Measurements from ENCODE around the gene MAPKBP1.

Gene MAPKBP1

DNA sequence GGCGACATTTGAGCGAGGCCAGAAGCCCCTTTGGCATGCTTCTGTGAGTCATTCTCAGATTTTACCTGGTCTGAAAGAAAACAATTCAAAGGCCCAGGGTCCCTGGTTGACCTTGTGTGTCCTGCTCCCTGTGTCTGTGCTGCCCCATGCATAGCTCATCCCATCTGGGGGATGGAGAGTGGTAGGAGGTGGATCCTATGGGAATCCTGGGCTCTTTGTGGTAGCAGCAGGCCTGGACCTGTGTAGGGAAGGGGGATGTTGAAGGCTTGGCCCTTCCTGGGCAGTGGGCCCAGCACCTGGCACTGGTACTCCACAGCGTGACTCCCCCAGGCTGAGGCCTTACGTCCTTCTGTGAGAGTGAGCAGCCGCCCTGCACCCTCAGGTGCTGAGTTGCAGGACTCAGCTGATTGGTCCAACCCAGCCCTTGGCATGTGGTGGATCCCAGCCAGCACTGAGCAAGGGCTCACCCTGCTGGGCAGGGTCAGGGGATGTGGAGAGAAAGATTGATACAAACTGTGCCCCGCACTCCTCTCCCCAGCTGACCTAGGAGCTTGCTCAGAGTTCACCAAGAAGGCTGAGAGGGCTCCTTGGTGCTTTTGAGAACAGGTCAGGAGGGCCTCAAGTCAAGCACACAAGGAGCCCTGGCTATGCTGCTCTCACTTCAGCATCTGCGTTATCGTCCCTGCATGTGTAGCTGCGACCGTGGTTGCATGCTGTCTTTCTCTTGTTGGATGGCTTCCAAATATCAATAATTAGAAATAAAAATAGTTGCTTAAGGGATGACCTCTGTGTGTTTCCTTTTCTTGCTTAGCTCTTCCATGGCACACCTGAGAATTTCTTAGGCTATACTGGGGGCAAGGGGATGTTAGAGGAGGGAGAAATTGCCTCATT is 32.3 kb downstream of the MAPKBP1 start:
- DNase-seq (ENCODE audit: extremely low read depth in 1 of 2, low read depth in 1 of 2) = no peak

DNA sequence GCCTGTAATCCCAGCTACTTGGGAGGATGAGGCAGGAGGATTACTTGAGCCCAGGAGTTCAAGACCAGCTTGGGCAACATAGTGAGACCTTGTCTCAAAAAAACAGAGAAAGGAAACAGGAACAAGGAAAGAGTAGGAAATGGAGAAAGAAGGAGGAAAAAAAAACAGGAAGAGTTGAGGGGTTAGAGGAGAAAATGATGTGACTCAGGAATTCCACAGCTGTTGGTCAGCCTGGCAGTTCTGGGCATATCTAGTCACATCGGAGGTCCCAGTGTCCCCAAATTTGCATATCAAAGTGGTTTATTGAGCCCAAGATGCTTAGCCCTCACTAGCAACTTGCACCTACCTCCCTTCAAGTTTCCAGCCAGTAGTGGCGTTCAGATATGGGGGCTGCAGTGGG is 34.8 kb downstream of the MAPKBP1 start:
- no peak for DNase-seq (ENCODE audit: extremely low read depth in 1 of 2, low read depth in 1 of 2)

DNA sequence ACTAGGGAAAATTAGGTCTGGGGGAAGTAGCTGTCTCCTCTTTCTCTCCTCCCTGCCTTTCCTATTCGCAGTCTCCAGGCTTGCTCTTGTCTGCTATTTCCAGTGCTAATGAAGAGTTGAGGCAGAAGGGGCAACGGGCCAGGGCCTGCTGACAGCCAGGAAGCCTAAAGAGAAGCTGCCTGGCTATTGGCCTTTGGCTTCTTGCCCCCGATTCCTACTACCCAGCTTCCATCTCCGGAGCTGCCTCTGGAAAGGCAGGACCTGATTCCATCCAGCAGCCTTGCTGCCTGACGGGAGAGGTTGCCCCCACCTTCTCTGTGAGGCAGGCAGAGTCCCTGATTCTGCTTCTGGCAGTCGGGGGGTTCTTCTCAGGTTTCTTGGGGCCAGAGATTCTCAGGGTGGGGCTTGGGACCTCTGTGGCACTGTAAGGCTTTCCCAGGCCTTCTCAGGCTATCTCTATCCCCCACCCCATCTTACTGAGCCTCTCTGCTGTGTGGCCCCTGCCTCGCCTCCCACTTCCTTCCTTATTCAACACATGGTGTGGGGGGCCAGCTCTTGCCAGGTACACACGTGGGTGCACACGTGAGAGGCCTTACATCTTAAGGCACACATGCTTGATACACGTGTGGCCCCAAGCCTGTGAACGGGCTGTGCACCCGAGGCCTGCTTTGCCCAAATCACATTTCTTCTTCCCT is 35.4 kb downstream of the MAPKBP1 start:
- DNase-seq (ENCODE audit: extremely low read depth in 1 of 2, low read depth in 1 of 2) = no peak

DNA sequence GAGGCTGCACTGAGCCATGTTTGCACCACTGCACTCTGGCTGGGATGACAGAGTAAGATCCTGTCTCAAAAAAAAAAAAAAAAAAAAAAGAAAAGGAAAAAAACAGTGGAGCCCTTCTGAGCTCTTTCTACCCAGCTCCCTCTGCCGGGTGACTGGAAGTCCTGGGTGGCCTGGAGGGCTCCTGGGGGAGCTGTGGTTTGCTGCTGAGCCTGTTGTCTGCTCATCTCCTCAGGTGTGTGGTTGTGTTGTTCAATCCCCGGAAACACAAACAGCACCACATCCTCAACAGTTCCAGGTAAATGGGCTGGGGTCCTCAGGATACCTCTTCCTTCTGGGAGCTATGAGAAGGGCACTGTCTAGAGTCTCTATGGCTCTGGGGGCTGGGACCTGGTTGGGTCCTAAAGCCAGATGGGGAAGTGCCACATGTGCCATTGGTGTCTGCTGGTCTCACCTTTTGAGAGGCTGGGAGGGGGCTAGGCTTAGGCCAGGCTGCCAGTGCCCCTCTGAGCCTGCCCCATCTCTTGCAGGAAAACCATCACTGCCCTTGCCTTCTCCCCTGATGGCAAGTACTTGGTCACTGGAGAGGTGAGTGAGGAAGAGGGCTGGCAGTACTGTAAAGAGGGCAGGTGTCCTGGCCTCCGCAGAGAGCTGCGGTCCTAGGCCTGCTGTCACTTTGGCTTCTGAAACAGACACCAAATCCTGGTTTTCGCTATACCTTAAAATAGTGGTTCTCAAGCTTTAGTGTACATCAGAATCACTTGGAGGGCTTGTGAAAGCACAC is 36.6 kb downstream of the MAPKBP1 start:
- DNase-seq (ENCODE audit: extremely low read depth in 1 of 2, low read depth in 1 of 2) = no peak

DNA sequence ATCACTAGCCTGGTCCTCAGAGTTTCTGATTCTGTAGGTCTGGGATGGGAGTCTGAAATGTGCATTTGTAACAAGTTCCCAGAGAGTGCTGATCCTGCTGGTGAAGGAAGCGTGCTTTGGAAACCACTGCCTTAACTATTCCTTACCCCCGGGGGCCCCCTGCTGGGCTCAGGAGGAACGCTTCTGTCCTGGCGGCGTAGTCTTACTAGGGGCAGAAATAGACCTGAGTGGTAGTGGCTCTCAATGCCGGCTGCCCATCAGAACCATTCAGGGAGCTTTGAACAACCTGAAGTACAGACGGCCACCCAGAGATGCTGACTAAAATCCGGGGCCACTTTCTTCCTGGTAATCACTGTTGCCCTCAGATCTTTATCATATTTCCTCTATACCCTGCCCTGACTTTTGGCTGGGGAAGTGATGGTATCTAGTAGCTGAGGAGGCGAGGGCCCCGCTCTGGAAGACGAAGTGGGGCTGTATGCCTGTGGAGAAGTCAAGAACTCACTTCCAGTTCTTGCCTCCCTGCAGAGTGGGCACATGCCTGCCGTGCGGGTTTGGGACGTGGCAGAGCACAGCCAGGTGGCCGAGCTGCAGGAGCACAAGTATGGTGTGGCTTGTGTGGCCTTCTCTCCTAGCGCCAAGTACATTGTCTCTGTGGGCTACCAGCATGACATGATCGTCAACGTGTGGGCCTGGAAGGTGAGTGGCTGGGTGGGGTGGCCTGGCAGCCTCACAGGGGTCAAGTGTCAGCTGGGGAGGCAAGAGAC is 37.3 kb downstream of the MAPKBP1 start:
- peak; percentile 38 to 60 for DNase-seq (ENCODE audit: extremely low read depth in 1 of 2, low read depth in 1 of 2)

DNA sequence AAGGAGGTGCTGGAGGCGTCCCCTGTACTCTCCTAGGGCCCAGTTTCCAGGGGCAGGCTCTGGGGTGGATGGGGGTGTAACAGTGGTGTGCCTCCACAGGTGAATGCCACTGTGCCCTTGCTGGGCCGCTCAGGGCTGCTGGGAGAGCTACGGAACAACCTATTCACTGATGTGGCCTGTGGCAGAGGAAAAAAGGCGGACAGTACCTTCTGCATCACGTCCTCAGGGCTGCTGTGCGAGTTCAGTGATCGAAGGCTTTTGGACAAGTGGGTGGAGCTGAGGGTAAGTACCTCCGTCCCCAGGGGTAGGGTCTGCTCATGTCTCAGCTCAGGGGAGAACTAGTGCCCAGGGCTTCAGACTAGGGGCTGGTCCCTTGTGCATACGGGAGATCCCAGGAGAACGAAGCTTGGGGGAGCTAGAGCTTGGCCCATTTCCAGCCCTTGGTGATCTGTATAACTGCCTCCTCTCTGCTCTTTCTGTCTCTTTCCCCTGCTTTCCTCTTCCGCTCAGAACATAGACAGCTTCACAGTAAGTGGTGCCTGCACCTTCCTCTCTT is 38.6 kb downstream of the MAPKBP1 start:
- no peak for DNase-seq (ENCODE audit: extremely low read depth in 1 of 2, low read depth in 1 of 2)

DNA sequence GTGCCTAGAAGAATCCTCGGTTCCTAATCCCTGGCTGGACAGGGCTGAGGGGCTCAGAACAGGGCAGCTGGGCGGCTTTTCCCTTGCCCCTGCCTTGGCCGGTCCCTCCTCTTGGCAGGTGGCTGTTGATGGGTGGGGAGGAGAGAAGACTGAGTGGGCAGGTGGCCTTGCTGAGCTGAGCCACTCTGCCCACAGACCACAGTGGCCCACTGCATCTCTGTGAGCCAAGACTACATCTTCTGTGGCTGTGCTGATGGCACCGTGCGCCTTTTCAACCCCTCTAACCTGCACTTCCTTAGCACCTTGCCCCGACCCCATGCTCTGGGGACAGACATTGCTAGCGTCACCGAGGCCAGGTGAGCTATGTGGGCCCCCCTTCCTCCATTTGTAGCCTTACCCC is 39.1 kb downstream of the MAPKBP1 start:
- DNase-seq (ENCODE audit: extremely low read depth in 1 of 2, low read depth in 1 of 2) = no peak

DNA sequence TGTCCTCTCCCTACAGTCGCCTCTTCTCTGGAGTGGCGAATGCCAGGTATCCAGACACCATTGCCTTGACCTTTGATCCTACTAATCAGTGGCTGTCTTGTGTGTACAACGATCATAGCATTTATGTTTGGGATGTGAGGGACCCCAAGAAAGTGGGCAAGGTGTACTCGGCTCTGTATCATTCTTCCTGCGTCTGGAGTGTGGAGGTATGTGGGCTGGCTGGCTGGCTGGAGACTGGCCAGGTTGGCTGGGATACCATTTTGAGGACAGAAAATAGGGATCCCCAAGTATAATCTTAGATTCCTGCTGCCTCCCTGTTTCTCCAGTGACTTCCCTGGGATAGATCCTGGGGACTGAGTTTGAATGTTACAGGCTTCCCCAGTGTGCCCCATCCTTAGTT is 40.2 kb downstream of the MAPKBP1 start:
- DNase-seq (ENCODE audit: extremely low read depth in 1 of 2, low read depth in 1 of 2) = no peak

DNA sequence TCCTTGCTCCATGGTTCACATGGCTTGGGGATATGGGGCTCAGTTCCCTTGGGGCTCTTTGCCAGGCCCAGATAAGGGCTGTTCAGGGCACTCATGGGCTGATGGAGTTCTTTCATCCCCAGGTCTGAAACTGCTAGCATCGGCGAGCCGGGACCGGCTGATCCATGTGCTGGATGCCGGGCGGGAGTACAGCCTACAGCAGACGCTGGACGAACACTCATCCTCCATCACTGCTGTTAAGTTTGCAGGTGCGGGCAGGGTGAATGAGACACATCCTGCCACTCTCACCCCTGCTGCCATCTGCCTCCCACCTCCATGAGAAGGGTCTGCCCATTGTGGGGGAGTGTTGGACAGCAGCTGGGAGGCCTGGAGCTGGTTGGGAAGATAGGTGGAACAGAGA is 42.5 kb downstream of the MAPKBP1 start:
- DNase-seq (ENCODE audit: extremely low read depth in 1 of 2, low read depth in 1 of 2) = no peak

DNA sequence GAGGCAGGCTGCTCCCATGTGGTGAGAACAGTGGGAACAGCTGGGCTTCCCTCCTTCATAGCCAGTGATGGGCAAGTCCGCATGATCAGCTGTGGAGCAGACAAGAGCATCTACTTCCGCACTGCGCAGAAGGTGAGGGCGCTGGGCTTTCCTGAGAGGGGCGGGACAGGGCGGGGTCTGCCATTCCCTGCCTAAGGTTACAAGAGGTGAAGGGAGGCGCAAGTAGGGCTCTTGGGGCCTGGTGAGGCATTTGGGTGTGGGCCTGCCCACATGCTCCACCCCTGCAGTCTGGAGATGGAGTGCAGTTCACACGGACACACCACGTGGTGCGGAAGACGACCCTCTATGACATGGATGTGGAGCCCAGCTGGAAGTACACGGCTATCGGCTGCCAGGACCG is 43.0 kb downstream of the MAPKBP1 start:
- no peak for DNase-seq (ENCODE audit: extremely low read depth in 1 of 2, low read depth in 1 of 2)

DNA sequence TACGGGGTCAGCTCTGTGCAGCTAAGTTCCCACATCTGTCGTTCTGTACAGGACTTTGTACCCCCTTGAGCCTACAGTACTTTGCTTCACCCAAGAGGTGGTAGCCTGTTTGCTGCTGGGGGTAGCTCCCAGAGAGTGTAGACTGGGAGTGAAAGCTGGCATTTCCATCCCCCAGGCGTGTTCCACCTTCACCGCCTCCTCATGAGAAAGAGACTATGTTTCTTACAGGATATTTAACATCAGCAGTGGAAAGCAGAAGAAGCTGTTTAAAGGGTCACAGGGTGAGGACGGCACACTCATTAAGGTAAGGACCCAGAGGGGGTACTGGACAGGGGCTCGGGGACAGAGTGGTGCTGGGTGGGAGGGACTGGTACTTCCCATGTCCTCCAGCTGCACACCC is 43.5 kb downstream of the MAPKBP1 start:
- no peak for DNase-seq (ENCODE audit: extremely low read depth in 1 of 2, low read depth in 1 of 2)

DNA sequence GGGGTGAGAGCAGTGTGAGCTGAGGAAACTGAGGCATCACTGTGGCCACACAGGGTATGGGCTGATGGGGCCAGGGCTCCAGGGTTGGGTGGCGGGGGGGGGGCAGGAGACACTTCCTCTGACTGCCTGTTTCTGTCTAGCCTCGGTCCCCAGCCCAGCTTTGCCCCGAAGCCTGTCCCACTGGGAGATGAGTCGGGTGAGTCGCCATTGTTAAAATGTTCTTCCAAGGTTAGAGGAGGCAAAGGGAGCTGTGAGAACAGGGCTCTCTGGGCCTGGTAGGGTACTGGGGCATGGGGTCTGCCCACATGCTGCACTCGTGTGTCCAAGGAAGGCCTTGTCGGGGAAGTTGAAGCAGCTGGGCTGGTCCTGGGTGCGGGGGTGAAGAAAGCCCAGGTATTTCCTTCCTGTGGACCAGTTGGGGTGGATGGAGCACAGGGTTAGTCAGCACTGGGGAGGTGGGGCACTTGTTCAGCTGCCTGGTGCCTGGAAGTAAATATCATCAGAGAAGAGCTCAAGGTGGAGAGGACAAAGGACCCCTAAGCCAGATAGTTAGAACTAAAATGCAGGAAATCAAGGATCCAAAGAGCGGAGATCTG is 45.3 kb downstream of the MAPKBP1 start:
- no peak for DNase-seq (ENCODE audit: extremely low read depth in 1 of 2, low read depth in 1 of 2)

DNA sequence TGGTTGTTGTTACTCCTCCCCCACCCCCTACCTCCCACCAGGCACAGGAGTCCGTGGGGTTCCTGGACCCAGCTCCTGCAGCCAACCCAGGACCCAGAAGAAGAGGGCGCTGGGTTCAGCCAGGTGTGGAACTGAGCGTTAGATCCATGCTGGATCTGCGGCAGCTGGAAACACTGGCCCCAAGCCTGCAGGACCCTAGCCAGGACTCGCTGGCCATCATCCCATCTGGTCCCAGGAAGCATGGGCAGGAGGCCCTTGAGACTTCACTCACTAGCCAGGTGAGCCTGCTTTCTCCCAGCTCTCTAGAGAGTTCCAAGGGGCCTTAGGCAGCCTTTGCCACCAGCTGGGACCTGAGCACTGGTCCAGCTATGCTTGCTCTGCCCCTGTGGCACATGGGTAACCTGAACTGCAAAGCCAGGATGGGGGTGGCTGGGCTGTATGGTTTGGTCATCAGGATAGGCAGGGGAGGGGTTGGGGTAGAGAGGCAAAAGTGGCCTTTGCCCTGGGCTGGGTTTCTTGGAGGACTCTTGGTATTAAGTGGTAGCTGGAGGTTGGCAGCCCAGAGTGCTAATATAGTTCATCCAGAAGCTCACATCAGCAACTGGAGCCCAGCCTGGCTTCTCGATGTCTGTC is 46.6 kb downstream of the MAPKBP1 start:
- DNase-seq (ENCODE audit: extremely low read depth in 1 of 2, low read depth in 1 of 2) = no peak

DNA sequence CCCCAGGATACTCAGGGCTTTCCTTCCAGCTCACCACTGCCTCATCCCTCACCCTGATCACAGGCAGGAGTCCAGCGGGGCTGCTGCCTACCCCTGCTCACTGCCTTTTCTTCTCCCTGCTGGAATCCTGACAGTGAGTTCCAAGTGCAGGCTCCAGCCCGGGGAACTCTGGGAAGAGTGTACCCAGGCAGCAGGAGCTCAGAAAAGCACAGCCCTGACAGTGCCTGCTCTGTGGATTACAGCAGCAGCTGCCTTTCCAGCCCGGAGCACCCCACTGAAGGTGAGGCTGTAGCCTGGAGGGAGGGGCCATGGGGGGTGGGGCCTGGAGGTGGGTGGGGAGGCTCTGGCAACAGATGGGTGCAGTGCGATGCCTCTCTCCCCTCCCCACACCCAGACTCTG is 47.5 kb downstream of the MAPKBP1 start:
- no peak for DNase-seq (ENCODE audit: extremely low read depth in 1 of 2, low read depth in 1 of 2)

DNA sequence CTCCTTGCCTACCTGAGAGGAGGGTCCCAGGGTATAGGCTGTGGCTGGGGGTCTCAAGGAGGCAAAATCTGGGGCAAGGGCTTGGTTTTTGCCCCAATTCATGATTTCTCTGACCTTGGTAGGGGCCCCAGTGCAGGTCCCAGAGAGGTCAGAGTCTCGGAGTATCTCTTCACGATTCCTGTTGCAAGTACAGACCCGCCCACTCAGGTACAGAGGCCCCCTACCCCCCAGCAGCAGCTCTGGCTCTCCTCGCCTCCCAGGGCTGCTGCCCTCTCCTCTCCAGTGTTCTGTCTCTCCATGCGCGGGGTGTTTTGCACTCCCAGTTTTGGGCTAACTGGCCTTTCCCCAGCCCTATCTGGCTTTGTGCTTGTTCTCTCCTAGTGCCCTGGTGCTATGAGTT is 48.2 kb downstream of the MAPKBP1 start:
- no peak for DNase-seq (ENCODE audit: extremely low read depth in 1 of 2, low read depth in 1 of 2)

DNA sequence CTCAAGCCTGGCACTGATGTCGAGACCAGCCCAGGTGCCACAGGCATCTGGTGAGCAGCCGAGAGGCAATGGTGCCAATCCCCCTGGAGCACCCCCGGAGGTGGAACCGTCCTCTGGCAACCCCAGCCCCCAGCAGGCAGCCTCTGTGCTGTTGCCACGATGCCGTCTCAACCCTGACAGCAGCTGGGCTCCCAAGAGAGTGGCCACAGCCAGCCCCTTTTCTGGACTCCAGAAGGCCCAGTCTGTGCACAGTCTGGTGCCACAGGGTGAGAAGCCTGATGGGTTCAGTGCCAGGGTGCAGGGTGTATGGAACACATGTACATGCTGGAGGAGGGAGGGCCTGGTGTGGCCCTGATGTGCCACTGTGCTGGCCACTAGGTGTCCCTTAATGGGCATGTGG is 48.7 kb downstream of the MAPKBP1 start:
- no peak for DNase-seq (ENCODE audit: extremely low read depth in 1 of 2, low read depth in 1 of 2)

DNA sequence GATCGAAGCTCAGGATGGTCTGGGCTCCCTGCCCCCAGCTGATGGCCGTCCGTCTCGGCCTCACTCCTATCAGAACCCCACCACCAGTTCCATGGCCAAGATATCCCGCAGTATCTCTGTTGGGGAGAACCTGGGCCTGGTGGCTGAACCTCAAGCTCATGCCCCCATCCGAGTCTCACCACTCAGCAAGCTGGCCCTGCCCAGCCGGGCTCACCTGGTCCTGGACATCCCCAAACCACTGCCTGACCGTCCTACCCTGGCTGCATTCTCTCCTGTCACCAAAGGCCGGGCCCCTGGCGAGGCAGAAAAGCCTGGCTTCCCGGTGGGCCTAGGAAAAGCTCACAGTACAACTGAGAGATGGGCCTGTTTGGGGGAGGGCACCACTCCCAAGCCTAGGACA is 49.2 kb downstream of the MAPKBP1 start:
- no peak for DNase-seq (ENCODE audit: extremely low read depth in 1 of 2, low read depth in 1 of 2)

DNA sequence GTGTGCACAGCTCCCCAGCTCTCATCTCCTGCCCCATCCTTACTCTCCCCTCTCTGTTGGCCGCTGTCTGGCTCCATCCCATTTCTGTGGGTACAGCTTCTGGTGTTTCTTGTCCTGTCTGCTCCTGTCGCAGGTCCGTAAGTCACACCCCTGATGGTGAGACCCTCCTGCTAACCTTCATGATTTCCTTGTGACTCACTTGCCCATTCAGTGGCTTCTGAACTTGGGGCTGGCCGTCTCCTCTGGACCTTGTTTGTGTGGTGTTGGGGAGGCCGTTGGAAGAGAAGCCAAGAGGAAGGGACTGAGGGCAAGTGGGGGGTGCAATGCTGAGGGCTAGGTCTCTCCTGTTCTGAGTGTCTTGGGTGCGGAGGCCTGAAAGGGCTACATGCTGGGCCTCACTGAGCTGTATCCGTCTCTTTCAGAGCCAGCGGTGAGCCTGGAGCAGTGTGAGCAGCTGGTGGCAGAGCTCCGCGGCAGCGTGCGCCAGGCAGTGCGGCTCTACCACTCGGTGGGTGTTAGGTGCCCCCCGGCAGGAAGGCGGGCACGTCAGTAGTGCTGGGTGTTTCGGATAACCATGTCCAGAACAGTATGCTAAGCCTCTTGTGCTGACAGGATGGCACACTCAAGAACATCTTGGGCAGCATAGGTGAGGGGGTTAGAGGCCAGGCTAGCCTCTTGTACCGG is 49.9 kb downstream of the MAPKBP1 start:
- no peak for DNase-seq (ENCODE audit: extremely low read depth in 1 of 2, low read depth in 1 of 2)

DNA sequence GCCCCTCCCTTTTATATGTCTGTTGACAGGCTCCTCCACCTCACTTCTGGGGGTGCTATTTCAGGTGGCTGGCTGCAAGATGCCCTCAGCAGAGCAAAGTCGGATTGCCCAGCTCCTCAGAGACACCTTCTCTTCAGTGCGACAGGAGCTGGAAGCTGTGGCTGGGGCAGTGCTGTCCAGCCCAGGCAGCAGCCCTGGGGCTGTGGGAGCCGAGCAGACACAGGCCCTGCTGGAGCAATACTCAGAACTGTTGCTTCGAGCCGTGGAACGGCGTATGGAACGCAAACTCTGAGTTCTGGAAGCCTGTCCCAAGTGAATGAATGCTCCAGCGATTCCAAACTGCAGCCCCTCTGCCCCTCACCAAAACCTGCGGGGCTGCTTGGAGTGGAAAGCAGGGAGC is 50.9 kb downstream of the MAPKBP1 start:
- no peak for DNase-seq (ENCODE audit: extremely low read depth in 1 of 2, low read depth in 1 of 2)
